ENCODE results near the gene IFT80. TPM values are rescaled to one million over a fixed set of nuclear protein-coding genes. Genes with fewer than 3 reads are reported as not detected.

IFT80 gene
- total RNA-seq, 1 donor from 2014 or later, result 16.5 TPM

GRCh38 chr3:160401291-160402095 lies 2.5 kb upstream of the IFT80 start:
- DNase-seq (ENCODE audit: extremely low read depth, low read depth, low spot score), result no peak

- DNase-seq (ENCODE audit: extremely low read depth, low read depth, low spot score), result no peak
Observed at GRCh38 chr3:160400702-160401150, 1.7 kb upstream of the IFT80 start.

GRCh38 chr3:160400030-160400701 lies 1.1 kb upstream of the IFT80 start:
- no peak for DNase-seq (ENCODE audit: extremely low read depth, low read depth, low spot score)

- no peak for DNase-seq (ENCODE audit: extremely low read depth, low read depth, low spot score)
Observed at GRCh38 chr3:160398820-160399124, 253 bp downstream of the IFT80 start.

- DNase-seq (ENCODE audit: extremely low read depth, low read depth, low spot score), result no peak
Observed at GRCh38 chr3:160395297-160395696, 3.7 kb downstream of the IFT80 start.

DNA sequence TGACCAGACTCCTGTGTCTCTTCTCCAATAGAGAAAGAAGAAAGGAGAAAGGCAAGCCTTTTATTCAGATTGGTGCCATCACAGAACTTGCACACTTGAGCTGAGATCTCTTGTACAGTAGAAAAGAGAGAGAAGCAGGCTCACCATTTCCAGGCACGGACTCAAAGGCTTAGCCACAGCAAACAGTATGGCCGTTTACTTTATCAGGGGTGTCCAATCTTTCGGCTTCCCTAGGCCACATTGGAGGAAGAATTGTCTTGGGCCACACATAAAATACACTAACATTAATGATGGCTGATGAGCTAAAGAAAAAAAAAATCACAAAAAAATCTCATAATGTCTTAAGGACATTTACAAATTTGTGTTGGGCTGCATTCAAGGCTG lies 5.0 kb downstream of the IFT80 start:
- no peak for DNase-seq (ENCODE audit: extremely low read depth, low read depth, low spot score)

- DNase-seq (ENCODE audit: extremely low read depth, low read depth, low spot score), result no peak
Observed at GRCh38 chr3:160393346-160394008, 5.5 kb downstream of the IFT80 start.

DNA sequence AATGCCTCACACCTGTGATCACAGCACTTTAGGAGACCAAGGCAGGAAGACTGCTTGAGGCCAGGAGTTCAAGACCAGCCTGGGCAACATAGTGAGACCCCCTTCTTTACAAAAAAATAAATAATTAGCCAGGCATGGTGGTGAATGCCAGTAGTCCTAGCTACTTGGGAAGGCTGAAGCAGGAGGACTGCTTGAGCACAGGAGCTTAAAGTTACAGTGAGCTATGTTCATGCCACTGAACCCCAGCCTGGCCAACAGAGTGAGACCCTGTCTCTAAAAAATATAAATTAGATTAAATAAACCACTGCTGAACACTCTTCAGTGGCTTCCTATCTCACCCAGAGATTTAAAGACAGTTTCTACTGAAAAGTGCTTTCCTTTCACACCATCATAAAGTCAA lies 6.2 kb downstream of the IFT80 start:
- no peak for DNase-seq (ENCODE audit: extremely low read depth, low read depth, low spot score)

- DNase-seq (ENCODE audit: extremely low read depth, low read depth, low spot score), result no peak
Observed at GRCh38 chr3:160390565-160391138, 8.4 kb downstream of the IFT80 start.

GRCh38 chr3:160384639-160385318 lies 14.2 kb downstream of the IFT80 start:
- no peak for DNase-seq (ENCODE audit: extremely low read depth, low read depth, low spot score)

GRCh38 chr3:160381470-160381869 lies 17.6 kb downstream of the IFT80 start:
- no peak for DNase-seq (ENCODE audit: extremely low read depth, low read depth, low spot score)

GRCh38 chr3:160379628-160380214 lies 19.3 kb downstream of the IFT80 start:
- no peak for DNase-seq (ENCODE audit: extremely low read depth, low read depth, low spot score)

DNA sequence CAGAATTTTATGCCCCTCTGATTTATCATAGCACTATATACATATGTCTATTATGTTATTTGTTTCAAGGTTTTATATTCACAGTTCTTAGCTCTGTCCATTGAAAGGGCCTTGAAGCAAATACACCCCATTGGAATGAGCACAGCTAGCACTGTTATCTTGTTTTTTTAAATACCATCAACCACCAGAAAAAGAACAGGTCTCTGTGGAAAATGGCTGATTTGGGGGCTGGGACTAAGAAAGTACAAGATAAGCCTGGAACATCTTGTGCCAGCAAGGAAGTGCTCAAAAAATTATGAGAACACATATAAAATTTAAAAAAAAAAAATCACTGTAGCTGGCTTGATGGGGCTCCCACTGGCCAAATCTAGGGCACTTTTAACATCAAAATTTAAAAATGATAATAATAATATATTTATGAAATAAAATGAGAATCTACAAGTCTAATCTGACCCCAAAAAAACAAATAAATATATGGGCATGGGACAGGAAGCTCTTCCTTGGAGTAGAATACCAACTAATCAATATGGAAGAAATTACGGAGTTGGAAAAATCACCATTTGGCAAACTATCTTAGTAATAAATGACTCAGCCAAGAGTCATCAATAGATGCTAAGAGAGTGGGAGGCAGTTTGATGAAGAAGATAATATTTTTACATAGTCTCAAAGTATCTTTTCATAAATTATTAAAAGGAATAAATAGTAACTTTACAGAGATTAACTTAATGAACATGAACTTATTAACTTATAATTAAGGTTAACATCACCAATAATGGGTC lies 20.5 kb downstream of the IFT80 start:
- DNase-seq (ENCODE audit: extremely low read depth, low read depth, low spot score), result no peak

DNA sequence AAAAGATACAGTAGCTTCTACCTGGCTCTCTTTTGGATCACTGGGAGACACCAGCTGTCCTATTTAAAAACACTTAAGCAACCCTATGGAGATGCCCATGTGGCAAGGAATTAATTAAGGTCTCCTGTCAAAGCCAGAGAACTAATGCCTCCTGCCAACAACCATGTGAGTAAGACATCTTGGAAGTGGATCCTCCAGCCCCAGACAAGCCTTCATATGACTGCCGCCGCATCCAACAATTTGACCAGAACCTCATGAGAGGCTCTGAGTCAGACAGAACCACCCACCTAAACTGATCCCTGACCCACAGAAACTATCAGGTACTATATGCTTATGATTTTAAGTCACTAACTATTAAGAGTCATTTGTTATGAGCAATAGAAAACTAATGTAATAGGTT lies 22.3 kb downstream of the IFT80 start:
- no peak for DNase-seq (ENCODE audit: extremely low read depth, low read depth, low spot score)

GRCh38 chr3:160374925-160375324 lies 24.1 kb downstream of the IFT80 start:
- no peak for DNase-seq (ENCODE audit: extremely low read depth, low read depth, low spot score)

GRCh38 chr3:160374472-160374871 lies 24.6 kb downstream of the IFT80 start:
- no peak for DNase-seq (ENCODE audit: extremely low read depth, low read depth, low spot score)

GRCh38 chr3:160373655-160374054 lies 25.4 kb downstream of the IFT80 start:
- DNase-seq (ENCODE audit: extremely low read depth, low read depth, low spot score), result no peak

GRCh38 chr3:160372780-160373179 lies 26.2 kb downstream of the IFT80 start:
- DNase-seq (ENCODE audit: extremely low read depth, low read depth, low spot score), result no peak

GRCh38 chr3:160370987-160371857 lies 27.8 kb downstream of the IFT80 start:
- no peak for DNase-seq (ENCODE audit: extremely low read depth, low read depth, low spot score)

All from glomerular endothelial cell (primary cell).